Colonic mucosa (tissue), 4 donors: ENCODE data around the gene ATXN7L1. TPM values are rescaled to one million over a fixed set of nuclear protein-coding genes. Genes with fewer than 3 reads are reported as not detected.
A peak's percentile ranks its signal among the peaks of the same experiment; 100 is the strongest.

ENCODE experiments used
- DNase-seq: peaks from one replicate; pipeline ENCODE4 v3.0.0-alpha.2; 2020
- H3K27ac ChIP-seq: fragments of 200-600 bp; one replicate; pipeline ENCODE4 v1.8.0; 2021
- H3K27me3 ChIP-seq: fragments of 200-600 bp; one replicate; pipeline ENCODE4 v1.8.0; 2021
- H3K36me3 ChIP-seq: fragments of 200-600 bp; one replicate; pipeline ENCODE4 v1.8.0; 2021
- H3K4me1 ChIP-seq: fragments of 200-600 bp; one replicate; pipeline ENCODE4 v1.8.0; 2021; ENCODE audit warnings: mild to moderate bottlenecking
- H3K4me3 ChIP-seq: fragments of 200-600 bp; one replicate; pipeline ENCODE4 v1.8.0; 2021
- H3K9ac ChIP-seq, 2 donors: one replicate each; pipeline ENCODE4 v1.7.0; 2013; ENCODE audit warnings: control low read depth in 2 of 2, low read depth in 2 of 2, low read length in 2 of 2
- H3K9me3 ChIP-seq: fragments of 200-600 bp; one replicate; pipeline ENCODE4 v1.8.0; 2021
- intact Hi-C: fragments of 100-400 bp; cut with DNase I; formaldehyde crosslinking; loops from one replicate; pipeline ENCODE4 v1.14.1; 2022
- total RNA-seq, 2 donors: library from RNA; stranded (reverse); fragmentation: NEBNext Ultra II Directional in 1 of 2; extraction: Animal tissue kit (Norgen Biotek cat#: 25700) in 1 of 2; gene quantifications; one replicate each; pipeline ENCODE4 v1.2.1, GENCODE V29; 2021
- TF ChIP-seq, protein P1 (sequence below): fragments of 200-600 bp; IDR thresholded peaks from one replicate; pipeline ENCODE4 v1.8.0; 2022; ENCODE audit warnings: antibody characterized with exemption, mild to moderate bottlenecking
- donor health status: healthy.
- donor health status: DM: no; HTN: no; CAD: no.
- donor health status: DM: no; HTN: no; CAD: no.

Gene ATXN7L1, protein sequence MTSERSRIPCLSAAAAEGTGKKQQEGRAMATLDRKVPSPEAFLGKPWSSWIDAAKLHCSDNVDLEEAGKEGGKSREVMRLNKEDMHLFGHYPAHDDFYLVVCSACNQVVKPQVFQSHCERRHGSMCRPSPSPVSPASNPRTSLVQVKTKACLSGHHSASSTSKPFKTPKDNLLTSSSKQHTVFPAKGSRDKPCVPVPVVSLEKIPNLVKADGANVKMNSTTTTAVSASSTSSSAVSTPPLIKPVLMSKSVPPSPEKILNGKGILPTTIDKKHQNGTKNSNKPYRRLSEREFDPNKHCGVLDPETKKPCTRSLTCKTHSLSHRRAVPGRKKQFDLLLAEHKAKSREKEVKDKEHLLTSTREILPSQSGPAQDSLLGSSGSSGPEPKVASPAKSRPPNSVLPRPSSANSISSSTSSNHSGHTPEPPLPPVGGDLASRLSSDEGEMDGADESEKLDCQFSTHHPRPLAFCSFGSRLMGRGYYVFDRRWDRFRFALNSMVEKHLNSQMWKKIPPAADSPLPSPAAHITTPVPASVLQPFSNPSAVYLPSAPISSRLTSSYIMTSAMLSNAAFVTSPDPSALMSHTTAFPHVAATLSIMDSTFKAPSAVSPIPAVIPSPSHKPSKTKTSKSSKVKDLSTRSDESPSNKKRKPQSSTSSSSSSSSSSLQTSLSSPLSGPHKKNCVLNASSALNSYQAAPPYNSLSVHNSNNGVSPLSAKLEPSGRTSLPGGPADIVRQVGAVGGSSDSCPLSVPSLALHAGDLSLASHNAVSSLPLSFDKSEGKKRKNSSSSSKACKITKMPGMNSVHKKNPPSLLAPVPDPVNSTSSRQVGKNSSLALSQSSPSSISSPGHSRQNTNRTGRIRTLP
- 10 to 100 TPM; 13.0 to 15.1 TPM for total RNA-seq

DNA sequence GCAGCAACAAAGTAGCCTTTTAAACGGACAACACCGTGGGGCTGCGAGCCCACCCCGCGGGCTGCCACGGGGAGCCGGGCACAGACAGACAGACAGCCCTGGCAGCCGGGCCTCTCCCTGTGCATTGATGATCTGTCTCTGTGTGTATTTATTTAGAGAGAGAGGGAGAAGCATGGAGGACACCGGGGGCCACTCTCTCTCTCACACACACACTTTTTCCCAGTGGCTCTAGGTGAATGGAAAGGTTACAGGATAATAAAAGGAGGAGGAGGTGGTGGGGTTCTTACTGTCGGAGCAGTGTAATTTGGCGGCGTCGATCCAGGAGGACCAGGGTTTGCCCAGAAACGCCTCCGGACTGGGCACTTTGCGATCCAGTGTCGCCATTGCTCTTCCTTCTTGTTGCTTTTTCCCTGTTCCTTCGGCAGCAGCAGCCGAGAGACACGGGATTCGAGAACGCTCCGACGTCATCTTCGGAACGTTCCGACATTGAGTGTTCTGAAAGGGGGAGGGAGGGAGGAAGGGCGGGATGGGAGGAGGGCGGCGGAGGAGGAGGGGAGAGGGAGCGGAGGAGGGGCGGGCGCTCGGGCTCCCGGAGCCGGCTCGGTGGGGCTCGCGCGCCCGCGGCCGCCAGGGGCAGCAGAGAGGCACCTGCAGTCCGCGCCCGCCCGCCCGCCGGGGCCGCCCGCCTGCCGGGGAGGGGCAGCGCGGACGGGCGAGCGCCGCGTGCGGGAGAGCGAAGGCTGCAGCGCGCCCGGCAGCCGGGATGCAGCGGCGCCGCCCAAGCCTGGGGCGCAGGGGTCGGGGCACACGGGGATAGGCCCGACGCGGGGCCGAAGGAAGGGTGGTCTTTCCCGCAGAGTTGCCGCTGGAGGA, at the start of gene ATXN7L1:
TSS of gene ATXN7L1 (minus strand) at position 509 of the 873 bp plus-strand sequence. CDS start at position 468, 41 bp downstream.
- H3K27me3 ChIP-seq, result no peaks in the 10 kb centered on the region

DNA sequence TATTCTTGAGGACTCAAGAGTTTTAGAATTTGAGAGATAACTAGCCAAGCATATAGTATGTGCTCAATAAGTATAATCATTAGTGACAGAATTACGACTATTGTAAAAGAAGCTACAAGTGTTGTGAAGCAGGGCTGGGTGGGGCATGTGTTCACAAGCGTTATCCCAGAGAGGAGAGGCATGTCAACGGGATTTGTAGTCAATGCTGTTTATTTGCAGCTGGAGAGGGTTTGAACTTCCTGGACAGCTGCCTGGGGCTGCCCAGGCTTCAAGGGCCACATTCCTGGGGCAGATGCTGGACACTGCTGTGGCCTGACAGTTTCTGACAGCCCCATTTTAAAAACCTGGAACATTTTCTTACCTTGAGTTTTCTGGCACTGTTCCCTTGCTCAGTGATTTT, 49.7 kb upstream of the ATXN7L1 start:
- no peaks in the 10 kb centered on the region for H3K4me1 ChIP-seq
- intact Hi-C loops, result no loop called here
- no peak overlapping the region for H3K9ac ChIP-seq
- H3K27me3 ChIP-seq, result no peaks in the 10 kb centered on the region
- TF ChIP-seq, protein P1, sequence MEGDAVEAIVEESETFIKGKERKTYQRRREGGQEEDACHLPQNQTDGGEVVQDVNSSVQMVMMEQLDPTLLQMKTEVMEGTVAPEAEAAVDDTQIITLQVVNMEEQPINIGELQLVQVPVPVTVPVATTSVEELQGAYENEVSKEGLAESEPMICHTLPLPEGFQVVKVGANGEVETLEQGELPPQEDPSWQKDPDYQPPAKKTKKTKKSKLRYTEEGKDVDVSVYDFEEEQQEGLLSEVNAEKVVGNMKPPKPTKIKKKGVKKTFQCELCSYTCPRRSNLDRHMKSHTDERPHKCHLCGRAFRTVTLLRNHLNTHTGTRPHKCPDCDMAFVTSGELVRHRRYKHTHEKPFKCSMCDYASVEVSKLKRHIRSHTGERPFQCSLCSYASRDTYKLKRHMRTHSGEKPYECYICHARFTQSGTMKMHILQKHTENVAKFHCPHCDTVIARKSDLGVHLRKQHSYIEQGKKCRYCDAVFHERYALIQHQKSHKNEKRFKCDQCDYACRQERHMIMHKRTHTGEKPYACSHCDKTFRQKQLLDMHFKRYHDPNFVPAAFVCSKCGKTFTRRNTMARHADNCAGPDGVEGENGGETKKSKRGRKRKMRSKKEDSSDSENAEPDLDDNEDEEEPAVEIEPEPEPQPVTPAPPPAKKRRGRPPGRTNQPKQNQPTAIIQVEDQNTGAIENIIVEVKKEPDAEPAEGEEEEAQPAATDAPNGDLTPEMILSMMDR, result no peak
- H3K36me3 ChIP-seq, result no peaks in the 10 kb centered on the region
- no peak for DNase-seq
- no peak overlapping the region for H3K4me3 ChIP-seq
- no peaks in the 10 kb centered on the region for H3K9me3 ChIP-seq
- H3K27ac ChIP-seq, result no peak overlapping the region

More for the DNA sequence above, at the start of gene ATXN7L1:
- intact Hi-C loops, result loop anchor here (5.0 kb wide), 1 partner anchor 131 kb away; no protein-coding TSS in a partner anchor
- H3K9me3 ChIP-seq, result no peaks in the 10 kb centered on the region
- peak; percentile 97 for DNase-seq
- H3K9ac ChIP-seq, result peak within 1 kb of the TSS; percentile 72 to 93
- H3K27ac ChIP-seq, result peak within 1 kb of the TSS; percentile 85
- no peaks in the 10 kb centered on the region for H3K36me3 ChIP-seq
- peak within 1 kb of the TSS; percentile 80 for H3K4me3 ChIP-seq
- H3K4me1 ChIP-seq, result peaks cover 5% of the 10 kb centered on the region
- TF ChIP-seq, protein P1, result no peak

DNA sequence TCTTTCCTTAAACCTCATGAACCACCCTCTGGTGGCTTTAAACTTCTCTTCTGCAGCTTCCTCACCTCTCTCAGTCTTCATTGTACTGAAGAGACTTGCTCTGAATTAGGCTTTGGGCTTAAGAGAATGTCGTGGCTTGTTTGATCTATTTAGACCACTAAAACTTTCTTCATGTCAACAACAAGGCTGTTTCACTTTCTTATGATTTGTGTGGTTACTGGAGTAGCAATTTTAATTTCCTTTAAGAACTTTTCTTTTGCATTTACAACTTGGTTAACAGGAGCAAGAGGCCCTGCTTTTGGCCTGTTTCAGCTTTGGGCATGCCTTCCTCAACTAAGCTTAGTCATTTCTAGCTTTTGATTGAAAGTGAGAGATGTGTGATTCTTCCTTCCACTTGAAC, 48.5 kb upstream of the ATXN7L1 start:
- Histone ChIP-seq H3K9me3 (no peaks in the 10 kb centered on the region), H3K9ac (no peak overlapping the region), H3K27me3 (no peaks in the 10 kb centered on the region), H3K27ac (no peak overlapping the region), H3K36me3 (no peaks in the 10 kb centered on the region), H3K4me1 (no peaks in the 10 kb centered on the region), H3K4me3 (no peak overlapping the region)
- DNase-seq, result no peak
- intact Hi-C loops, result no loop called here
- TF ChIP-seq, protein P1, result no peak

DNA sequence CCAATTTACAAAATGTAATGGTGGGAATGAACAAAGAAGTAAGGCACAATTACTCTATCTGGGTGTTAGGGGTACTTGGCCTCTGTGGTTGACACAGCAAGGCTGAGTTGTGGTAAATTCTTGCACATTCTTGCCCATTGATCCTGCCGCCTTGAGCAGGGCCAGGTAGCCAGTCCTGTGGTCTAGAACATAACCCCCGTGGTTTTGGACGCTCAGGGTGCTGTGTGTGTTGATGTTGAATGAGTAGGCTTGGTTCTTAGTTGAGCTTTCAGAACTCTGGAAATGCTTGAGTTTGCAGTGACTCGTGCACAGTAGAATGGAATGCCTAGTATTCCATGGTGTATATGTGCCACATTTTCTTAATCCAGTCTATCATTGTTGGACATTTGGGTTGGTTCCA, 44.4 kb upstream of the ATXN7L1 start:
- Histone ChIP-seq H3K36me3 (no peaks in the 10 kb centered on the region), H3K4me3 (no peak overlapping the region), H3K27me3 (no peaks in the 10 kb centered on the region), H3K4me1 (no peaks in the 10 kb centered on the region), H3K9ac (no peak overlapping the region), H3K27ac (no peak overlapping the region), H3K9me3 (no peaks in the 10 kb centered on the region)
- no peak for DNase-seq
- TF ChIP-seq, protein P1, result no peak
- intact Hi-C loops, result no loop called here

DNA sequence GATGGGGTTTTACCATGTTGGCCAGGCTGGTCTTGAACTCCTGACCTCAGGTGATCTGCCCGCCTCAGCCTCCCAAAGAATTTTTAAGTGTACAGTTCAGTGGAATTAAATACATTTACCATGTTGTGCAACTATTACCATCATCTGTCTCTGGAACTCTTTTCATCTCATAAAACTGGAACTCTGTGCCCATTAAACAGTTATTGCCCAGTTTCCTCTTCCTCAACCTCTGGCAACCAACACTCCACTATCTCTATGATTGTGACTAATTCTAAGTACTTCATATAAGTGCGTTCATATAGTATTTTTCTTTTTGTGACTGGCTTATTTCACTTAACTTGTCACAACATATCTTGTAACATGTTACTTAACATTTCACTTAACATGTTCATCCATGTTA, 41.3 kb upstream of the ATXN7L1 start:
- no peaks in the 10 kb centered on the region for H3K4me1 ChIP-seq
- H3K9ac ChIP-seq, result no peak overlapping the region
- intact Hi-C loops, result no loop called here
- H3K36me3 ChIP-seq, result no peaks in the 10 kb centered on the region
- no peak overlapping the region for H3K27ac ChIP-seq
- H3K27me3 ChIP-seq, result no peaks in the 10 kb centered on the region
- no peak for DNase-seq
- no peaks in the 10 kb centered on the region for H3K9me3 ChIP-seq
- TF ChIP-seq, protein P1, result no peak
- H3K4me3 ChIP-seq, result no peak overlapping the region
